Right ventricle myocardium inferior (tissue), 1 donor: Measurements from ENCODE around the gene LTO1. TPM values are rescaled to one million over a fixed set of nuclear protein-coding genes. Genes with fewer than 3 reads are reported as not detected.

Experiments
- ATAC-seq: fragments of 200-7000 bp; cut with Tn5 transposase; one replicate; pipeline ENCODE4 v1.9.1; 2020; ENCODE audit warnings: mild to moderate bottlenecking, moderate library complexity
- DNase-seq: peaks from one replicate; pipeline ENCODE4 v3.0.0; 2021; ENCODE audit errors: missing footprints
- intact Hi-C: fragments of 100-400 bp; cut with DNase I; formaldehyde crosslinking; loops from one replicate; pipeline ENCODE4 v1.11.0; 2022
- total RNA-seq: library from RNA; stranded (reverse); fragmentation: NEBNext Ultra II Directional; extraction: Animal tissue kit (Norgen Biotek cat#: 25700); gene quantifications from one replicate; pipeline ENCODE4 v1.2.1, GENCODE V29; 2021
- donor health status: DM: no; HTN: yes; CAD: no; lungs with severe emphysema.

The LTO1 gene
- total RNA-seq, 1 donor from 2014 or later = 9.2 TPM

- intact Hi-C loops = loop anchor here (5.0 to 10.0 kb wide), 2 partner anchors 119 to 507 kb away; no protein-coding TSS in a partner anchor
- DNase-seq (no peak), ATAC-seq (no peak)
Observed at GRCh38 chr11:69685348-69685747, 10.2 kb upstream of the LTO1 start.

GRCh38 chr11:69684651-69685050 is 9.5 kb upstream of the LTO1 start:
- intact Hi-C loops = loop anchor here (5.0 to 10.0 kb wide), 2 partner anchors 120 to 508 kb away; no protein-coding TSS in a partner anchor
- no peak for DNase-seq
- ATAC-seq = no peak

DNA sequence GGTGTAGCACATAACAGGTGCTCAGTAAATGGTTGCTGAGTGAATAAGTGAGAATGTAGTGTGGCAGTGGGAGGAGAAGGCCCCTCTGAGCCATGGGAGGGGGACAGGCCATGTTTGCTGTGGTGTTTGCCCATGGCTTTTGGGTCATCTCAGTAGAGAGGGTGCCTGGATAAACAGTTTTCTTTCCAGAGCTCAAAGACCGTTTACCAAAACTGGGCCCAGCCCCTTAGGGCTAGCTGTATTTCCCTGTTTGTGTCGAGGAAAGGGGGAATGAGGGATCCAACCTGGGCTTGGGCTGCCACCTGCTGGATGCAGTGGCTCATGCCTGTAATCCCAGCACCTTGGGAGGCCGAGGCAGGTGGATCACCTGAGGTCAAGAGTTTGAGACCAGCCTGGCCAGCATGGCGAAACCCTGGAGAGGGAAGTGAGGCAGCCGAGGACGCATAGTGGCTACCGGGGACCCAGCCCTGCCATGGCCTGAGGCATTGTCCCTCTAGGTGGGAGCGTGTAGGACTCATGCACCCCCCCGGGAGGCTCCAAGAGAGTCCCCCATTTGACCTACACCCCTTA is 8.7 kb upstream of the LTO1 start:
- DNase-seq (no peak), ATAC-seq (no peak)
- intact Hi-C loops = loop anchor here (10.0 kb wide), 1 partner anchor 121 kb away; no protein-coding TSS in a partner anchor

DNA sequence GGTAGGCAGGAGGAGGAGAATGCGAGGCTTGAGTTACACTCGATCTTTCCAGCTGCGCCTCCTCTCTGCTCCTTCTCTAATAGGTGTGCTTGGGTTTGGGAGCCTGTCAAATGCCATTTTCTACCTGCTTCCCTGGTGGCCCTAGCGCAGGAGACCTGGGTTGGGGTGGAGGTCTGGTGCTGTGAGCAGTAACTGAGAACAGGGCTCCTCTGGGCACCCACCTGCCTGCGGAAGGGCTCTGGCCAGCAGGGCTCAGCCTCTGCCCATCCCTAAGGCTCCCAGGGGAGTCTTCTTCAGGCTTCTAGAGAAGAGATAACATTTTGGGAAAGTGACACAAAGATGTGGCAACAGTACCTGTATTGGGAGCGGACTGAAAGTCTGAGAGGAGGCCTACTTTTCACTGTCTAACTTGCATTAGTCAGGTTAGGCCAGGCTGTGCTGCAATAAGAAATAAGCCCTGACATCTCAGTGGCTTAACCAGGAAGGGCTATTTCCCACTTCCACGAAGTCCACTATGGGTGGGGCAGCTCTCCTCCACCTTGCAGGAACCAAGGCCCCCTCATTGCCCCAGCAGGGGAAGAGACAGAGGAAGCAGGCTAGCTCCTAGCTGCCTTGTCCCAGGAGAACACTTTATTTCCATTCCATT is 7.7 kb upstream of the LTO1 start:
- ATAC-seq (no peak), DNase-seq (no peak)
- intact Hi-C loops = loop anchor here (10.0 kb wide), 1 partner anchor 122 kb away; no protein-coding TSS in a partner anchor

GRCh38 chr11:69682221-69682620 is 7.1 kb upstream of the LTO1 start:
- intact Hi-C loops = loop anchor here (10.0 kb wide), 1 partner anchor 123 kb away; no protein-coding TSS in a partner anchor
- ATAC-seq (no peak), DNase-seq (no peak)

- intact Hi-C loops = loop anchor here (10.0 kb wide), 1 partner anchor 124 kb away; no protein-coding TSS in a partner anchor
- DNase-seq (no peak), ATAC-seq (no peak)
Observed at GRCh38 chr11:69680688-69681087, 5.5 kb upstream of the LTO1 start.

- intact Hi-C loops = no loop called here
- DNase-seq = no peak
- ATAC-seq = no peak
Observed at GRCh38 chr11:69677749-69678148, 2.6 kb upstream of the LTO1 start.

DNA sequence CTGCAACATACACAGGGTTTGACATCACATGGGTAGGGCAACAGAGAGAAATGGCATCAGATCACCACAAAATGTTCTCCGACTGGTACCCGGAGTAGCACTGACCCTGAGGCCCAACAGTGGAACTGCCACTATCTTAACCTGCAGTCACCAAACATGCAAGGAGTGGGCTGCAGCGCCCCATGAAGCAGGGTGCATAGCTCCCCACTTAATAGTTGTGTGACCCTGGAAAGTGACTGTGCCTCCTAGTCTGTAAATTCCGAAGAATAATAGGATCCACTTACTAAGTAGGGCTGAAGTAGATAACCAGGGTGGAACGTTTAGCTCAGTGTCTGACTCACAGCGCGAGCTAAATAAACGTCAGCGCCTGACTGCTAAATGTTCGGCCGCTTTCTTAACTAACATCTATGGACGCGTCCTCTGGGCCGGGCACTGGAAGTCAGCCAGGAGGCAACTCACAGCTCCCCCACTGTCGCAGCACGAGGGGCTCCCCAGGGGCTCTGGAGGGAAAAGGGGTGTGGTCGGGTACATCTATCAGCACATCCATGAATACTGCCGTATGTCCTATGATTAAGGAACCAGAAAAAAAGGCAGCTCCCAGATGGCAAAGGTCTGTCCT is 777 bp downstream of the LTO1 start:
- ATAC-seq (peak; percentile 2), DNase-seq (no peak)
- intact Hi-C loops = no loop called here

DNA sequence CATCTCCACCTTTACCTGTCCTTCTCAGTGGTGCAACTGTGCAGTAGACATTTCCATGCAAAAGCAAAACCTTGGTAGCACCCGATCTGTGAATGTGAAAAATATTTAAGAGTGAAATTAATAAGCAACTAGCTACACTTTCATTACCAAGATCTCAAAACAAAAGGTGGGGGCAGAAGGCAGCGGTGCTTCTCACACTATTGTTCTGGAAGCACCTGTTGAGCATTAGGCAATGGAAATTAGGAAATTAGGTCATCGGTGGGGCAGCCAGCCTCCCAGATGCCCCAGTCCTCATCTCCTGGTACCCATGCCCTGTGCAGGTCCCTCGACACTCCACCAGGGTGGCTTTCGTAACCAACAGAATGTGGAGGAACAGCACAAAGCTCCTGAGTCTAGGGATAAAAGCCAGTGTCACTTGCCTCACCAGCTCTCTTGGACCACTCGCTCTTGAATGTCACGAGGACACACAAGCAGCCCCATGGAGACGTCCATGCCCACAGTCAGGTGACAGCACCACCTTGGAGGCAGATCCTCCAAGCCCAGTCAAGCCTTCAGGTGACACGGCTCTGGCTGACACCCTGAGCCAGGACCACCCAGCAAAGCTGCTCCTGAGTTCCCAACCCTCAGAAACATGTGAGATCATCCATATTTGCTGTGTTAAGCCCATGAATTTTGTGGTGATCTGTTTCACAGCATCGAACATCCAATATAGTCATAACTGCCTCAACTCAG is 3.3 kb downstream of the LTO1 start:
- DNase-seq = no peak
- intact Hi-C loops = no loop called here
- no peak for ATAC-seq

GRCh38 chr11:69670158-69670845 is 4.9 kb downstream of the LTO1 start:
- peak; percentile 66 for ATAC-seq
- intact Hi-C loops = loop anchor here (1.0 kb wide), 1 partner anchor 569 kb away; no protein-coding TSS in a partner anchor
- peak; percentile 89 for DNase-seq

GRCh38 chr11:69669486-69669885 is 5.7 kb downstream of the LTO1 start:
- DNase-seq = no peak
- intact Hi-C loops = no loop called here
- ATAC-seq = no peak

- intact Hi-C loops = no loop called here
- DNase-seq (no peak), ATAC-seq (no peak)
Observed at GRCh38 chr11:69667619-69668604, 7.2 kb downstream of the LTO1 start.

DNA sequence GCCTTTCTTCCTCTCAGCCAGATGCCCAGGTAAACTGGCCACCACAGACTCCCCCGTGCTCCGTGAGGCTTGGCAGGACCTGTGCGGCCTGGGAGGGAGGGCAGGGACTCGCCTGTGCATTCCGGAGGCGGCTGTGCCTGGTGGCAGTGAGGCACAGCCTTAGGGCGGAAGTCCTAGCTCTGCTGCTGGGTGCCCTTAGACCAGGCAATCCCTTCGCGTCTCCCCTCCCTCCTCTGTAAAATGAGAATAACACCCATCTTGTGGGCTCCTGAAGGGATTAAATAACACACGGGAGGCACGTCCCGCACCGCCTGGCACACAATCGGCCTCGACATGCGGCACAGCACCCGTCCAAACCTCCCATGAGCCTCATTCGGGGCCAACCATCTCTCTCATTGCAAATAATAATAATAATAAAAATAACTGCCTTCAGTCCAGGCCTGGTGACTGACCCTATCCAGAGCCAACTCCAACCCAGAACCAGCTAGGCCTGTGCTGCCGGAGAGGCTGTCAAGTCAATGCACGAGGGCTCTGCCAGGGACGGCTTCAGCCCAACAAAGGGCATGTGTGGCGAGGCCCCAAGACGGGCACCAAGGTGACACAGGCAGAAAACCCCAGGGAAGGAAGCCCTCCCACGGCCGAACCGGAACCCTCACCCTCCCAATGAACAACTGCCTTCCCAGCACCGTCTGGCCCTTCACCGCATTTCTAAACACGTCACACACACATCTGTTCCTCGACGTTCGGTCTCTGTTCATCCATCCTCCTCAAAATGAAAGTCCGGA is 8.2 kb downstream of the LTO1 start:
- DNase-seq (no peak), ATAC-seq (no peak)
- intact Hi-C loops = no loop called here

DNA sequence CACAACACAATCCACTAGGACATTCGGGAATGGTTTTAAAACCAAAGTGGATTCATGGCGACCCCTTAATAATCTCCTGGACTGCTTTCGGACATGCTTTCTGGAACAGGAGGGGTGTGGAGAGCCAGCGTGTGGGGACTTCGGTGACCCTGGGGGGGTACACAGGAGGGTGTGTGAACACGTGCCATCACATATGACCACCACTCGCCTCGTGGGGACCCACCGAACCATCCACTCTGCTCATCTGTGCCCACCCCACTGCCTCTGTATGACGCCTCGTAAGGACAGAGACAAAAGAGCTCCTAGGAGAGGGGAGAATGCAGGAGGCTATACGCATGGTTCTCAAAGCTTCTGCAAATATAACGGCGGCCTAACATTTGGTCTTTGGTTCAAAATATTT is 8.9 kb downstream of the LTO1 start:
- intact Hi-C loops = no loop called here
- no peak for ATAC-seq
- DNase-seq = no peak

DNA sequence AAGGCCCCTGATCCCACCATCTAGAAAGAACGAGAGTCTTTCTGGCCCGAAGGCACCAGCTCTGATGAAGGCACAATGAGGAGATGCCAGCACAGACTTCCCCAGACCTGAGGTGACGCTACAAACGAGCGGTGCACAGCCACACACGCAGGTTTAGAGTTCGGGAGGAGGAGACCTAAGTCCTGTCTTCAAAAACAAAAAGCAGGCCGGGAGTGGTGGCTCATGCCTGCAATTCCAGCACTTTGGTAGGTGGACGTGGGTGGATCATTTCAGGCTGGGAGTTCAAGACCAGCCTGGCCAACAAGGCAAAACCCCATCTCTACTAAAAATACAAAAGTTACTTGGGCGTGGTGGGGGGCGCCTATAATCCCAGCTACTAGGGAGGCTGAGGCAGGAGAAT is 9.5 kb downstream of the LTO1 start:
- intact Hi-C loops = no loop called here
- ATAC-seq = no peak
- no peak for DNase-seq

- ATAC-seq = no peak
- intact Hi-C loops = no loop called here
- no peak for DNase-seq
Observed at GRCh38 chr11:69664901-69665300, 10.3 kb downstream of the LTO1 start.
